ENCODE measurements around the gene GALNT18.

GRCh38 chr11:11414996-11415395 is 206.8 kb downstream of the GALNT18 start:
- no peak for TF ChIP-seq POLR2A (IDR thresholded peaks at IDR 0.05)
- TF ChIP-seq, protein P1, sequence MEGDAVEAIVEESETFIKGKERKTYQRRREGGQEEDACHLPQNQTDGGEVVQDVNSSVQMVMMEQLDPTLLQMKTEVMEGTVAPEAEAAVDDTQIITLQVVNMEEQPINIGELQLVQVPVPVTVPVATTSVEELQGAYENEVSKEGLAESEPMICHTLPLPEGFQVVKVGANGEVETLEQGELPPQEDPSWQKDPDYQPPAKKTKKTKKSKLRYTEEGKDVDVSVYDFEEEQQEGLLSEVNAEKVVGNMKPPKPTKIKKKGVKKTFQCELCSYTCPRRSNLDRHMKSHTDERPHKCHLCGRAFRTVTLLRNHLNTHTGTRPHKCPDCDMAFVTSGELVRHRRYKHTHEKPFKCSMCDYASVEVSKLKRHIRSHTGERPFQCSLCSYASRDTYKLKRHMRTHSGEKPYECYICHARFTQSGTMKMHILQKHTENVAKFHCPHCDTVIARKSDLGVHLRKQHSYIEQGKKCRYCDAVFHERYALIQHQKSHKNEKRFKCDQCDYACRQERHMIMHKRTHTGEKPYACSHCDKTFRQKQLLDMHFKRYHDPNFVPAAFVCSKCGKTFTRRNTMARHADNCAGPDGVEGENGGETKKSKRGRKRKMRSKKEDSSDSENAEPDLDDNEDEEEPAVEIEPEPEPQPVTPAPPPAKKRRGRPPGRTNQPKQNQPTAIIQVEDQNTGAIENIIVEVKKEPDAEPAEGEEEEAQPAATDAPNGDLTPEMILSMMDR (IDR thresholded peaks at IDR 0.05) = no peak

All from body of pancreas (tissue), 4 donors.